HG02763 (cell line): ENCODE measurements around the gene INSIG1.

Experiments
- ATAC-seq: cut with Tn5 transposase; IDR thresholded peaks from one replicate; pipeline ENCODE4 v1.9.1; 2021; ENCODE audit warnings: mild to moderate bottlenecking, moderate library complexity; ENCODE audit not compliant: unreplicated experiment

INSIG1 gene

DNA sequence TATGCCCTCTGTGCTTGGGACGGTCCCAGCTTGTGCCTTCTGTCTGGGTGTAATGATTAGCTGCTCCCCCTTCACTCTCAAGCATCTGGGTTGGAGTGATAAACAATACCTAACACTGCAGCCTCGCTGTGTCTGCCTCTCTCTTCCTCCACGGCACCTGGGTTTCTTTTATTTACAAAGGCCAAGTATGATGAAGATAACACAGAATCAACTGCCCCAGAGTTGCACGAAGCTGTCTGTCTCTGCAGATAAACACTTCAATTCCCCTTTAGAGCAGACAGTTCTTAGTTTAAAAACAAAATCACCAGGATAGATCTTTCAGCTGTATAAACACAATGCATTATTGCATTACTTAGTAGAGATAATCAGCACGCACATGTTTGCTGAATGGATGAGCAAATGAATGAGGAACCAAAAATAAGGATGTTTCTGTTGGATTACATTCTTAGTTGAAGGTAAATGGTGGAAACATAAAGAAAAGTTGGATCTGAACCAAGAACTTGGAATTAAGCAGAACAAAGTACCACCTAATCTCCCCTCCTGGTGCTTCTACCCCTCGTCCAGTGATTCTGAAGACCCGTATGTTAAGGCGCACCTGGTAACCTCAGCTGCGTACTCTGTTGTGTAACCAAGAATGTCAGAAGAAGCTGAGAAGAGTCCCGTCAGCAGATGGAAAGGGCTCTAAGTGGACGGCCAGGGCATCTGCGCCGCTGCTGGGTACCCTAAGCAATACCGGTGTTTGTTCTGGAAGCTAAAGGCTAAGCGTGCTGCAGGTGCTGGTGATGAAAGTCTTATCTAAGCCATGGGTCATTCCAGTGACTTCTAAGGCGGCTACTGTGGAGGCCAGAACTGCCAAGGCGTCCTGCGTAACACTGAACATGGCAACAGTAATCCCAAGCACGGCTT, 26.6 kb downstream of the INSIG1 start:
- ATAC-seq, result no peak

DNA sequence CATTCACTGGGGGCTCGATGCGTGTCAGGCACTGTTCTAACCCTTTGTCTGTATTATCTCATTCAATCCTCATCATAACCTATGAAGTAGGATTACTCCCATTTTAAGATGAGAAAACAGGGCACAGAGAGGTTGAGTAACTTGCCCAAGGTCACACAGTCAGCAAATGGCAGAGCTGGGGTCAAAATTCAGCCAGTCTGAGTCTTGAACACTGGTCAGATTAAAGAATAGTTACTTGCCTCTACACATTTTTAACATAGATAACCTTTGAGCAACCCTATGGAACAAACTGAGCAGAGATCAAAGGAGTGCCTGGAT, 27.2 kb downstream of the INSIG1 start:
- ATAC-seq, result no peak

DNA sequence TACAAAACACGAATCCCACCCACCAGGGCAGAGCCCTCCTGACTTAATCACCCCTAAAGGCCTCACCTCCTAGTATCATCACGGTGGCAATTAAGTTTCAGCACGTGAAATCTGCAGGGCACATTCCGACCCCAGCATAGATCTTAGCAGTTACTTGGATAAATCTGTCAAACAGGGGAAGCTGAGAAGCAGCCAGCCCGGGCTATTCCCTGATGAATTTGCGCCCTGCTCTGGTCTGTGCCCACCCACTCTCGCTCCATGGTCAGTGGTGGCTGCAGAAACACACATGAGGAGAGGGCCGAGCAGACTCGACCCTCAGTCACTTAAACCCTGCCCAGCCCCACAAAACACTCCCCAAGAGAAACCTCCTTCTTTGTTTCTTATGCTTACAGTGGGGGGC, 28.7 kb downstream of the INSIG1 start:
- ATAC-seq, result no peak

DNA sequence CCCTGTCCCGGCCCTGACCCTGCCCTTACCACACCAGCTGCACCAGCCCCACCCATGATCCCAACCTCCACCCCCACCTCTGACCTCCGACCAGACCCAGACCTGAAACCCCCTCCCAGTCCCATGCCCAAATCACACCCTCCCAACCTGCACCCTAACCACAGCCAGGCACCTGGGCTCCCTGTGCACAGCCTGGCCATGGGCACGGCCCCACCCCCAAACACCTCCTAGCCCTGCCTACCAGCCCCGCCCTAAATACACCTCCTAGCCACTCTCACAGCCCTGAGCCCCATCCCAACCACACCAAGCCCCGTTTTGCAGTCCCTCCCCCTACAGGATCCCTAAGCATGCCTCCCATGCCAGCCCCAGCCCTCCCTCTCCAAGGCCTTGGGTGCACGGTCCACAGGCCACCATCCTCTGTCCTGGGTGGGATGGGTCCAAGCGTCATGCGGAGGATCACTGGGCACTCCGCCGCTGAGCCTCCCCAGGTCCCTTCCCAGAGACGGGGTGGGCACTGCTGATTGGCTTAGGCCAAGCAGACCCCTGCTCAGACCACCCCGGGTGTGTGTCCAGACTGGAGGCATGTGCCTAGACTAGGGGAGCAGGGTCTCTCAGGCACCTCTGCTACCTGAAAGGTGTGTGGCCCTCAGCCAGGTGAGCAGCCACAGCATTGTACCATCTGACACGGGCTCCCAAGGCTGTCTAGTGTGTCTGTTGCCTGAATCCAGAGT, 30.1 kb downstream of the INSIG1 start:
- no peak for ATAC-seq

DNA sequence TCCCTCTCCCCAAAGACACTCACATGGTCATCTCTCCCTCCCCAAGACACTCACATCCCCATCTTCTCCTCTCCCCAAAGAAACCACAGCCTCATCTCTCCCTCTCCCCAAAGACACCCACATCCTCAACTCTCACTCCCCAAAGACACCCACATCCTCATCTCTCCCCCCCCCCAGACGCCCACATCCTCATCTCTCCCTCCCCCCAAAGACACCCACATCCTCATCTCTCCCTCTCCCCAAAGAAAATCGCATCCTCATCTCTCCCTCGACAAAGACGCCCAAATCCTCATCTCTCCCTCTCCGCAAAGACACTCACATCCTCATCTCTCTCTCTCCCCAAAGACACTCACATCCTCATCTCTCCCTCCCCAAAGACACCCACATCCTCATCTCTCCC, 31.5 kb downstream of the INSIG1 start:
- ATAC-seq, result no peak

DNA sequence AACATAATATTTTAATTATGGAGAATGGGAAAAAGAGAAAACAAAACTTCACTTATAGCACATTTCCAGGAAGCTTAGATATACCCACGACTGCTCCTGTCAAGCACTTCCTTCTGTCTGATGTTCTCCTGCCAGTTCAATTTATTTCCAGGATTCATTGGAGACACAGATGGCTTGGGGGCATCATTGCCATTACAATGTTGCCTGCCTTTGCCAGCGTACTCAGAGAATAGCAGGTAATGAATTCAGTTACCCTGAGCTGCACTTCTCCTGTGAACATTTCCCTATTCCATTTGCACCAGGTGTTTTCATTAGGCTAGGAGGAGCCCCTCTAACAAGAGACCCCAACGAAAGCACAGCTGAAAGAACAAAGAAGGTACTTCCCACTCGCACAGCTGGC, 33.7 kb downstream of the INSIG1 start:
- ATAC-seq, result no peak

DNA sequence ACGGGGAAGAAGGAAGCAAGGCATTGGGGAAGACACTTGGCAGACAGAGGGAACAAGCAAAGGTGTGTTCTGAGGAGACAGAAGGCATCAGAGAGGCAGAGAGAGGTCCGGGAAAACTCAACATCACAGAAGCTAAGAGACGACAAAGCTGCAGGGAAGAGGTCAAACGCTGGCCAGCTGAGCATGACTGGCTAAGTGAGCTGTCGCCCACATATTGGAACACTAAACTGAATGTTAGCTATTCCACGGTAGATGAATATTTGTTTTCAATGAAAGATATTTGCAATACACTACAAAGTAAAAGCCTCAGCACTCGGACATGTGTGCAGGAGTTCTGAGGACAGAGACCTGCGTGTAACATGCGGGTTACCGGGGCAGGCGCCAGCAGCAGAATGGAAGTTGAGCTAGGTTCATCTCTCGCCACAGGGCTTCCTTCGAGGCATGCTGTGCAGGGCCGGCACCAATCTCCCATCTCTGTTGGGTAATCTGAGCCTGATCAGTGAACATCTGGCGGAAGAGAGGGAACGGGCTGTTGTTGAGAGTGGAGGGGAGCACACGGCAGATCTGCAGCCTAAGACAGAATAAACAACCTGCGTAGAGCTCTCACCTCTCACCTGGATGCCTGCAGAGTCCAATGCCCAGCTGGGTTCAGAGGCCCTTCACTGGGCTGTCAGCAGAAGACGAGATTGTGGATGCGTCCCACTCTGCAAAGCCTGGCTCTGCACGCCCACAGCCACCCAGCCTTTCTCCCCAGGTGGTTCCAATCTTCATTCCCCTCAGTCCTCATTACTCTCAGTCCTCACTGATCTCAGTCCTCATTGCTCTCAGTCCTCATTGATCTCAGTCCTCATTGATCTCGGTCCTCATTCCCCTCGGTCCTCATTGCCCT, 35.9 kb downstream of the INSIG1 start:
- ATAC-seq, result no peak

DNA sequence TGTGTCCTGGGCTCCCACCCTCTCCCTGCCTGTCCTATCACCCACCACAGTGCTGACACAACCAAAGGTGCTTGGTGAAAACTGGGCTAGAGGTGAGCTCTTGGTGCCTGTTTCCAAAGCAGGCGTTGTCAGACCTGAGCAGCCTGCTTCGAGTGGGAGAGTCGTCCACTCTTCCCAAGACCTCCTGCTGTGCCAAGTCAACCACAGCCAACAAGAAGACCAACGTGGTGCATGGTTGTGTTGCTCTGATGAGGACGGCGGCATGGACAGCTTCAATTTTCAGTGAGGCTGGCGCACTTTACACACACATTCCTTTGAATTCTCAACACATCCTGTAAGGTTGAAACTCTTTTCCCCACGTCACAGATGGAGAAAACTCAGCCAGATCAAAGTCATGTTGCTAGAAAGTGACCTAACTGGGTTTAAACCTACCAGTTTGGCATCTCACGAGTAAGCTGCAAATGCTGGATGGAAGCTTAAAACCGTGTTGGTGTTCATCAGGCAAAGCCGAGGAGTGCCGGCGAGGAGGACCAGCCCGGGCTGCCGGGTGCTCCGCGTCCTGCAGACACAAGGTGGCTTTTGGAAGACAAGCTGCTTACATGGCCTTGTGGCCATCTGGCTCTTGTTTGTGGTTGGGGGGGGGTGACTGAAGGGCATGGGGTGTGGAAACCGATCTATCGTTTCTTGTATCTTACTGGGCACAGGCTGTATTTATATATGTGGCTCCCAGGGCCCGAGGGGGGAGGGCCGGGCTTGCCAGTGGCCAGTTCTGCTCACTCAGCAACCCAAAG, 39.3 kb downstream of the INSIG1 start:
- no peak for ATAC-seq

DNA sequence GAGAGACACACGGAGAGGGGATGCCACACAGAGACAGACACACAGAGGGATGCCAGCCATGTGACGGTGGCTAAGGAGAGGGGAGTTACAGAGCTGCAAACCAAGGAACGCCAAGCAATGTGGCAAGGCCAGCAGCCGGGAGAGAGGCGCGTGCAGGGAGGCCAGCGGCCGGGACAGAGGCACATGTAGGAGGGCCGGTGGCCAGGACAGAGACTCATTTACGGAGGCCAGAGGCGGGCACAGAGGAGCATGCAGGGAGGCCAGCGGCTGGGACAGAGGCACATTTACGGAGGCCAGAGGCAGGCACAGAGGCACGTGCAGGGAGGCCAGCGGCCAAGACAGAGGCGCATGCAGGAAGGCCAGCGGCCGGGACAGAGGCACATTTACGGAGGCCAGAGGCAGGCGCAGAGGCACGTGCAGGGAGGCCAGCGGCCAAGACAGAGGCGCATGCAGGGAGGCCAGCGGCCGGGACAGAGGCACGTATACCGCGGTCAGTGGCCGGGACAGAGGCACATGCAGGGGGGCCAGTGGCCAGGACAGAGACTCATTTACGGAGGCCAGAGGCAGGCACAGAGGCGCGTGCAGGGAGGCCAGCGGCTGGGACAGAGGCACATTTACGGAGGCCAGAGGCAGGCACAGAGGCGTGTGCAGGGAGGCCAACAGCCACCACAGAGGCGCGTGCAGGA, 40.4 kb downstream of the INSIG1 start:
- no peak for ATAC-seq

DNA sequence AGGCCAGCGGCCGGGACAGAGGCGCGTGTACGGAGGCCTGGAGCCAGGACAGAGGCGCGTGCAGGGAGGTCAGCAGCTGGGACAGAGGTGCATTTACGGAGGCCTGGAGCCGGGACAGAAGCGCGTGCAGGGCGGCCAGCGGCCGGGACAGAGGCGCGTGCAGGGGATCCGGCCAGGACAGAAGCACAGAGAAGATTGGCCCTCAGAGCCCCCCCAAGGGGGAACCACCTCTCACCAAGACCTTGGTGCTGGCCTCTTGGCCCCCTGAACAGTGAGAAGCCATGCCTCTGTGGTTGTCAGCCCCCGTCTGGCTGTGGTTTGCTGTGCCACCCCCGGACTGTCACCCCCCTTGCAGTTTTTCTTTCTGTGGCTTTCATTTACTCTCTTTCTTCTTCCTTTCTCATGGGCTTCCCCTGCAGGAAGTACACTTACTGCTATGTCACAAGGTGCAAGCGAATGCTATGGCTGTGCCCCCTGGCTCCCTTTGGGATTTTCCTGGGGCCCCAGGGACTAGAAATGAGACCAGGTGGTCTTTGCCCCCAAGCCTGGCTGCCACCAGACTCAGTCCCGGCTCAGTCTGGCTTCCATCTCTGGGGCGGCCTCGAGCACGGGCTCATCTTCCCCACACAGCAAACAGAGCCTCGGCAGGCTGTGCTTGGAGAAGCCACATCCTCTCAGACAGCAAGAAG, 41.1 kb downstream of the INSIG1 start:
- no peak for ATAC-seq

DNA sequence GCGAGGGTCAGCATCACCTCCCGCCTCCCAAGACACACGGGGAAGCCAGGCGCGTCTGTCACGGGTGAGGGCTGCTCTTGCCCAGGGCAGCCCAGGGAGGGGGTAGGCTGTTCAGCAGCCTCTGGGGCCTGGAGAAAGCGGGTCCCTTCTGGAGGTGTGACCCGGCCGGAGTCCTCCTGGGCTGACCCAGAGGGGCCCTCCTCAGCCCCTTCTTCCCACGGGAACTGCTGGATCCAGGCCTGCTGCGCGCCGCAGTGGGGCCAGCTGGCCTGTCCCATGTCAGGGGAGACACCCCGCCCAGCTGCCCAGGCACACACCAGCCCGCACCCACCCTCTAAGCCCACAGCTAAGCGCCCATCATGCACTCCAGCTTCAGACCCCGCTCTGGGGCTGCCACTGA, 41.8 kb downstream of the INSIG1 start:
- ATAC-seq, result no peak

DNA sequence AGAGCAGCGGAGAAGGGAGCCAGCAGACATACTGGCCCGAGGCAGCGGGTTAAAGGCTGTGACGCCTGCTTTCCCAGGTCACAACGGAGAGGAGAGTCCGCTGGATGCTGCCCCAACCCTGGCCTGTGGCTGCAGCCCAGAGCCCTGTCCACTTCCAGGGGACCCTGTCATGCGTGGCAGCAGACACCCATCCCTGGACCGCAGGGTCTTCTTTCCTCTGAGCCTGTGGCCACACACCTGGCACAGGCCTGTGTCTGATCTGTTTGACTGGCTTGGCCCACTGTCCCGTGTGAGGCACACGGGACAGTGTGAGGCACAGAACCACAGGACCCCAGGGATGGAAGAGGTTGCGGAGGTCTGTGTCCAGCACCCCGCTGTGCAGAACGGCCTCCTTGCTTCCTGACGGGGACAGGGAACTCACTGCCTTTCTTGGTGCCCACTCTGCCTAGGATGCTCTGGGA, 42.4 kb downstream of the INSIG1 start:
- no peak for ATAC-seq

DNA sequence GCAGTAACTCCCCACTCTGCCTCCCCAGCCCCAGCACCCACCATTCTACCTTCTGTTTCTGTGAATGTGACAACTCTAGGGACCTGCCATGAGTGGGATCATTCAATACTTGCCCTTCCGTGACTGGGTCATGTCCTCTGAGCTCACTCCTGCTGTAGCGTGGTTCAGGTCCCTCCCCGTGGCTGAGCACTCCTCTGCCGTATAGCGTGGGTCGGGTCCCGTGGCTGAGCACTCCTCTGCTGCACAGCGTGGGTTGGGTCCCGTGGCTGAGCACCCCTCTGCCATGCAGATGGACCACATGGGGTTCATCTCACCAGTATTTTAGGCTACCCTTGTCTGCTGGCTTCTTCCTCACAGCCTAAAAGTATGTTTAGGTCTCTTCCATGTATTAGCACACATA, 43.0 kb downstream of the INSIG1 start:
- ATAC-seq, result no peak

DNA sequence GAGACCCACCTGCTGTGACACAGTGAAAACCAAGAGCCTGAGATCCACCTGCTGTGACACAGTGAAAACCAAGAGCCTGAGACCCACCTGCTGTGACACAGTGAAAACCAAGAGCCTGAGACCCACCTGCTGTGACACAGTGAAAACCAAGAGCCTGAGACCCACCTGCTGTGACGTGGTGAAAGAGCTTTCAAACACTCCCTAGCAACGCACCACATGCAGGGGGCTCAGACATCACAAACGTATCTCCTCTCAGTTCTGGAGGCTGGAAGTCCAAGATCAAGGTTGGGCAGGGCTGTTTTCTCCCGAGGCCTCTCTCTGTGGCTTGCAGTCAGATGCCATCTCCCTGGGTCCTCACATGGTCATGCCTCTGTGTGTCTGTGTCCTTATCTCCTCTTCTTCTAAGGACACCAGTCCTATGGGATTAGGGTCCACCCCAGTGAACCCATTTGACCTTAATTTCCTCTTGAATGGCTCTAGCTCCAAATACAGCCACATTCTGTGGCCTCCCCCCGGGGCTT, 43.8 kb downstream of the INSIG1 start:
- no peak for ATAC-seq

DNA sequence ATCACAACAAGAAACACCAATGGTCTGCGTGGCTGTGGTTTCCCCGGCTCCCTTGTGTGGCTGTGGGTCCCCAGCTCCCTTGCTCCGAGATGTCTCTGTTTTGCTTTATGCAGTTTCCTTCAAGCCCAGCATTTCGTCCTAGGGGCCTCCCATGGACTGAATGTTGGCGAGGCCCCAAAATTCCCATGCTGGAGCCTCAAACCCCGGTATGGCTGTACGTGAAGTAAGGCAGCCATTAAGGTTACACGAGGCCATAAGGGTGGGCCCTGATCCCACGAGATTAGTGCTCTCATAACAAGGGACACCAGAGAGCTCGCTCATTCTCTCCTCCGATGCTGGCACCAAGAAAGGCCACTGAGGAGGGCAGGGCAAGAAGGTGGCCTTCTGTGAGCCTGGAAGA, 44.6 kb downstream of the INSIG1 start:
- ATAC-seq, result no peak

DNA sequence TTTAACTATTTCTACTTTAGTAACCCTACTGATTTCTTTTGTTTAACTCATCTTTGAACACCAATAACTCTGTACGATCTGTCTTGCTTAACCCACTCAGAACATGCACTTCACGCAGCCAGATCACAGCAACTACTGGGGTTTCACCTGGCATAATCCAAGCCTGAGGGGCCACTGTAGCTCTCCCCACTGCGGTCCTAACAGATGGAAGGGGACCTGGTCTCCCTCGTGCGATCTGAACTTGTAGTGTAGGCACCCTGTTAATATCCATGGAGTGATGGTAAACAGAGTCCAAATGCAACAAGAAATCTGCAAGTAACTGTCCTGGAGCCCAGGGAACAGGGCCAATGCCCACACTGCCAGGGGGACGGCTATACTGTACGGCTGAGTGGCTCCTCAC, 45.5 kb downstream of the INSIG1 start:
- ATAC-seq, result no peak

DNA sequence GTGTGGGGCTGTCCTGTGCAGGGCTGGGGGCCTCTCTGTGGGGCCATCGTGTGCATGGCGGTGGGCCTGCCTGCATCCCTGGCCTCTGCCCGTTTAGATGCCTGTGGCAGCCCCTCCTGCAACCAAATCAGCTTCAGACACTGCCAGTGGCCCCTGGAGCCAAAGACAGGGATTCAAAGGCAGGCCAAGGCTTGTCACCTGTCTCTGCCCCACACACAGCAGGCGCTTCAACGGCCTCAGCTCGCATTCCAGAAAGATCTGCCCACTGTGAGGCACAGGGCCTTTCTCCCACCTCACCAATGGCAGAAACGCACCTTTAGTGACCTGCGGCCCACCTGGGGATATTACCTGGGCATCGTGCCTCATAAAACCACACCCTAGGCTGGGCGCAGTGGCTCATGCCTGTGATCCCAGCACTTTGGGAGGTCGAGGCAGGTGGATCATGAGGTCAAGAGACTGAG, 46.0 kb downstream of the INSIG1 start:
- no peak for ATAC-seq

DNA sequence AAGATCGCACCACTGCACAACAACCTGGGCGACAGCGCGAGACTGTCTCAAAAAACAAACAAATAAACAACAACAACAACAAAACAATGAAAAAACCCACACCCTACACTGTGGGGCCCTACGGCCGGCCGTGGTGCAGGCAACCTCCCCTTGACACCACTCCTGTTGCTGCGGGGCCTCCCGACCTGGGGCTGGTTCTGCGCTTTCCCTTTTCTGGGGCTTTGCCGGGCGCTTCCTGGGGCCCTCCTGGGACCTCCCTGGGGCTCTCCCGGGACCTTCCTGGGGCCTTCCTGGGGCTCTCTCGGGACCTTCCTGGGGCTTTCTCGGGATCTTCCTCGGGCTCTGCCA, 46.6 kb downstream of the INSIG1 start:
- ATAC-seq, result peak; percentile 35
